Neural cell (in vitro differentiated cells): Measurements from ENCODE around the gene RNF144B. TPM values are rescaled to one million over a fixed set of nuclear protein-coding genes. Genes with fewer than 3 reads are reported as not detected.
A peak's percentile ranks its signal among the peaks of the same experiment; 100 is the strongest.

Experiments
- H2AFZ ChIP-seq: fragments of 200-600, 300-800 bp; sonication (generic), shearing (Covaris generic); 2 replicates; pipeline ENCODE4 v1.6.0; 2014; ENCODE audit warnings: low read depth, mild to moderate bottlenecking, antibody characterized with exemption, low read length, moderate library complexity
- H3F3A ChIP-seq: fragments of 200-600 bp; shearing (Covaris generic); 2 replicates; pipeline ENCODE4 v1.6.1; 2016; ENCODE audit warnings: mild to moderate bottlenecking, moderate library complexity, mixed read lengths, antibody characterized with exemption, low read length; ENCODE audit not compliant: insufficient read depth, poor library complexity, severe bottlenecking
- H3K27ac ChIP-seq: fragments of 200-600, 300-800 bp; sonication (generic), shearing (Covaris generic); 2 replicates; pipeline ENCODE4 v1.5.1; 2014; ENCODE audit warnings: mild to moderate bottlenecking, low read length, moderate library complexity
- H3K27me3 ChIP-seq: fragments of 300-800, 200-600 bp; sonication (generic), shearing (Covaris generic); 2 replicates; pipeline ENCODE4 v1.6.0; 2014; ENCODE audit warnings: mild to moderate bottlenecking, low read depth, low read length, moderate library complexity; ENCODE audit not compliant: insufficient read depth
- H3K36me3 ChIP-seq: fragments of 300-800, 200-600 bp; sonication (generic), shearing (Covaris generic); 2 replicates; pipeline ENCODE4 v1.5.1; 2014; ENCODE audit warnings: mild to moderate bottlenecking, antibody characterized with exemption, low read length, moderate library complexity; ENCODE audit not compliant: insufficient read depth
- H3K4me2 ChIP-seq: fragments of 300-800, 200-600 bp; sonication (generic), shearing (Covaris generic); 2 replicates; pipeline ENCODE4 v1.6.0; 2014; ENCODE audit warnings: mild to moderate bottlenecking, low read length
- H3K4me3 ChIP-seq: fragments of 300-800, 200-600 bp; sonication (generic), shearing (Covaris generic); 2 replicates; pipeline ENCODE4 v1.5.1; 2014; ENCODE audit warnings: mild to moderate bottlenecking, low read length, moderate library complexity
- H3K79me2 ChIP-seq: fragments of 200-600 bp; shearing (Covaris generic); replicated peaks from 2 replicates; pipeline ENCODE4 v1.6.0; 2014; ENCODE audit warnings: mild to moderate bottlenecking, low read length, moderate library complexity; ENCODE audit not compliant: insufficient read depth
- H3K9ac ChIP-seq: fragments of 300-800, 200-600 bp; sonication (generic), shearing (Covaris generic); 2 replicates; pipeline ENCODE4 v1.6.1; 2016; ENCODE audit warnings: mild to moderate bottlenecking, low read length, mixed read lengths
- H3K9me2 ChIP-seq: fragments of 200-600 bp; shearing (Covaris generic); 2 replicates; pipeline ENCODE4 v1.6.1; 2016; ENCODE audit warnings: mild to moderate bottlenecking, low read length, mixed read lengths; ENCODE audit not compliant: insufficient read depth
- H3K9me3 ChIP-seq: fragments of 200-600, 300-800 bp; sonication (generic), shearing (Covaris generic); 2 replicates; pipeline ENCODE4 v1.6.1; 2016; ENCODE audit warnings: mild to moderate bottlenecking, mixed run types, low read length, moderate library complexity, mixed read lengths
- H4K20me1 ChIP-seq: fragments of 200-600 bp; shearing (Covaris generic); 2 replicates; pipeline ENCODE4 v1.6.1; 2016; ENCODE audit warnings: mild to moderate bottlenecking, mixed run types; ENCODE audit not compliant: insufficient read depth
- EP300 ChIP-seq: fragments of 450-650 bp; conservative IDR thresholded peaks from 2 replicates; pipeline ENCODE4 v1.6.1; 2014; ENCODE audit warnings: antibody characterized with exemption, mild to moderate bottlenecking, moderate library complexity; ENCODE audit not compliant: poor library complexity, severe bottlenecking
- EZH2 ChIP-seq: fragments of 200-600, 300-800 bp; shearing (Covaris generic), sonication (generic); IDR thresholded peaks from 2 replicates; pipeline ENCODE4 v1.6.1; 2014; ENCODE audit warnings: antibody characterized with exemption, low read length, borderline replicate concordance, mild to moderate bottlenecking; ENCODE audit not compliant: insufficient read depth, poor library complexity, severe bottlenecking
- MXI1 ChIP-seq: fragments of 450-650 bp; conservative IDR thresholded peaks from 2 replicates; pipeline ENCODE4 v1.6.1; 2014; ENCODE audit warnings: antibody characterized with exemption, mild to moderate bottlenecking; ENCODE audit not compliant: poor library complexity, severe bottlenecking
- POLR2AphosphoS5 ChIP-seq: IDR thresholded peaks from 2 replicates; pipeline ENCODE4 v1.6.1; 2012
- RAD21 ChIP-seq: fragments of 450-650 bp; conservative IDR thresholded peaks from 2 replicates; pipeline ENCODE4 v1.6.1; 2014; ENCODE audit warnings: antibody characterized with exemption, mild to moderate bottlenecking, moderate library complexity
- SMC3 ChIP-seq: fragments of 450-650 bp; conservative IDR thresholded peaks from 2 replicates; pipeline ENCODE4 v1.6.1; 2014; ENCODE audit warnings: antibody characterized with exemption, mild to moderate bottlenecking, moderate library complexity; ENCODE audit not compliant: poor library complexity
- TAF1 ChIP-seq: IDR thresholded peaks from 2 replicates; pipeline ENCODE4 v1.6.1; 2012; ENCODE audit warnings: low read depth
- polyA minus RNA-seq: library from RNA; depleted of rRNA, polyadenylated mRNA; stranded (reverse); fragments of >200 nt; gene quantifications from 2 replicates; pipeline ENCODE4 v1.2.3, GENCODE V29; 2014
- polyA plus RNA-seq: library from polyadenylated mRNA; depleted of rRNA; stranded (reverse); fragments of >200 nt; gene quantifications from 2 replicates; pipeline ENCODE4 v1.2.3, GENCODE V29; 2014
- TF ChIP-seq, protein P1 (sequence below): IDR thresholded peaks from 2 replicates; pipeline ENCODE4 v1.6.1; 2012; ENCODE audit warnings: borderline replicate concordance
- TF ChIP-seq, protein P2 (sequence below): fragments of 450-650 bp; IDR thresholded peaks from 2 replicates; pipeline ENCODE4 v1.5.1; 2014; ENCODE audit warnings: antibody characterized with exemption, mild to moderate bottlenecking, moderate library complexity; ENCODE audit not compliant: poor library complexity, severe bottlenecking

Gene RNF144B
- polyA plus RNA-seq (0.14 and 0.15 TPM in 2 replicates), polyA minus RNA-seq (0.24 TPM in 1 of 2 replicates, not detected in the other)

DNA sequence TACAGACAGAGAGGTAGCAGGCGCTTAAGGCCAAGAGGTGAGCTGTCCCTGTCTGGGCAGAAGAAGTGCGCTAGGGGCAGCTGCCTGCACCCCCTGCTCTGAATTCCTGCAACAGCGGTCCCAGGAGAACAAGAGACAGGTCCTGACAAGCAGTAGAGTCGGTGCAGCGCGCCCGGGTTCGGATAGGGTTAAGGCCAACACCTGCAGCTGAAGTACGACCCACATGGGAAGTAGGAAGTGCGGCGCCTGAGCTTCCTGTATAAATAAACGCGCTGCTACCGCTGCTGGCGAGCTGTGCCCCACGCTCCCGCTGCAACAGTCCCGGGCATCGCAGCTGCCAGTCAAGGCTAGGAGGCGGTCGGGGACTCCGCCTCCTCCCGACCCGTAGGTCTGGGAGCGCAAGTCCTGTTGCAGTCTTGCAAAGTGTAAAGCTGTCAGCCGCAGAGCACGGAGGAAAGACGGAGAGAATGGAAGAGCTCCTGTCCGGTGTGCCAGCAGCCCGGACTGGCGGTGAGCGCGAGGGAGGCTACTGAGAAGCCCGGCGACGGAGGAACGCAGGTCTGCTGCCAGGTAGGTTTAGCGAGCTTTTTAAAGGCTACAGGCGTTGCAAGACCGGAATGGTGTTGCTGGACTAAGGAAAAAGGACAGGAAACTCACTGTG is at the start of gene RNF144B:
TSS of gene RNF144B (plus strand) at position 290 of the 661 bp plus-strand sequence. CDS start 12,185 bp downstream, outside the sequence.
- H3F3A ChIP-seq: no peaks in the 10 kb centered on the region
- peak within 1 kb of the TSS; percentile 36 for H3K9ac ChIP-seq
- no peaks in the 10 kb centered on the region for H3K9me3 ChIP-seq
- no peaks in the 10 kb centered on the region for H3K36me3 ChIP-seq
- peak within 1 kb of the TSS; percentile 5 for H2AFZ ChIP-seq
- H3K27ac ChIP-seq: no peak within 1 kb of the TSS
- H3K9me2 ChIP-seq: no peaks in the 10 kb centered on the region
- H3K4me3 ChIP-seq: peak within 1 kb of the TSS; percentile 78
- no peaks in the 10 kb centered on the region for H3K79me2 ChIP-seq
- no peaks in the 10 kb centered on the region for H4K20me1 ChIP-seq
- peaks cover 29% of the 10 kb centered on the region for H3K27me3 ChIP-seq
- TF ChIP-seq TAF1 (no peak), RAD21 (no peak), EZH2 (no peak), POLR2AphosphoS5 (peak; percentile 26), MXI1 (peak; percentile 55), EP300 (peak; percentile 16)
- TF ChIP-seq, protein P1, sequence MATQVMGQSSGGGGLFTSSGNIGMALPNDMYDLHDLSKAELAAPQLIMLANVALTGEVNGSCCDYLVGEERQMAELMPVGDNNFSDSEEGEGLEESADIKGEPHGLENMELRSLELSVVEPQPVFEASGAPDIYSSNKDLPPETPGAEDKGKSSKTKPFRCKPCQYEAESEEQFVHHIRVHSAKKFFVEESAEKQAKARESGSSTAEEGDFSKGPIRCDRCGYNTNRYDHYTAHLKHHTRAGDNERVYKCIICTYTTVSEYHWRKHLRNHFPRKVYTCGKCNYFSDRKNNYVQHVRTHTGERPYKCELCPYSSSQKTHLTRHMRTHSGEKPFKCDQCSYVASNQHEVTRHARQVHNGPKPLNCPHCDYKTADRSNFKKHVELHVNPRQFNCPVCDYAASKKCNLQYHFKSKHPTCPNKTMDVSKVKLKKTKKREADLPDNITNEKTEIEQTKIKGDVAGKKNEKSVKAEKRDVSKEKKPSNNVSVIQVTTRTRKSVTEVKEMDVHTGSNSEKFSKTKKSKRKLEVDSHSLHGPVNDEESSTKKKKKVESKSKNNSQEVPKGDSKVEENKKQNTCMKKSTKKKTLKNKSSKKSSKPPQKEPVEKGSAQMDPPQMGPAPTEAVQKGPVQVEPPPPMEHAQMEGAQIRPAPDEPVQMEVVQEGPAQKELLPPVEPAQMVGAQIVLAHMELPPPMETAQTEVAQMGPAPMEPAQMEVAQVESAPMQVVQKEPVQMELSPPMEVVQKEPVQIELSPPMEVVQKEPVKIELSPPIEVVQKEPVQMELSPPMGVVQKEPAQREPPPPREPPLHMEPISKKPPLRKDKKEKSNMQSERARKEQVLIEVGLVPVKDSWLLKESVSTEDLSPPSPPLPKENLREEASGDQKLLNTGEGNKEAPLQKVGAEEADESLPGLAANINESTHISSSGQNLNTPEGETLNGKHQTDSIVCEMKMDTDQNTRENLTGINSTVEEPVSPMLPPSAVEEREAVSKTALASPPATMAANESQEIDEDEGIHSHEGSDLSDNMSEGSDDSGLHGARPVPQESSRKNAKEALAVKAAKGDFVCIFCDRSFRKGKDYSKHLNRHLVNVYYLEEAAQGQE: no peak
- TF ChIP-seq, protein P2, sequence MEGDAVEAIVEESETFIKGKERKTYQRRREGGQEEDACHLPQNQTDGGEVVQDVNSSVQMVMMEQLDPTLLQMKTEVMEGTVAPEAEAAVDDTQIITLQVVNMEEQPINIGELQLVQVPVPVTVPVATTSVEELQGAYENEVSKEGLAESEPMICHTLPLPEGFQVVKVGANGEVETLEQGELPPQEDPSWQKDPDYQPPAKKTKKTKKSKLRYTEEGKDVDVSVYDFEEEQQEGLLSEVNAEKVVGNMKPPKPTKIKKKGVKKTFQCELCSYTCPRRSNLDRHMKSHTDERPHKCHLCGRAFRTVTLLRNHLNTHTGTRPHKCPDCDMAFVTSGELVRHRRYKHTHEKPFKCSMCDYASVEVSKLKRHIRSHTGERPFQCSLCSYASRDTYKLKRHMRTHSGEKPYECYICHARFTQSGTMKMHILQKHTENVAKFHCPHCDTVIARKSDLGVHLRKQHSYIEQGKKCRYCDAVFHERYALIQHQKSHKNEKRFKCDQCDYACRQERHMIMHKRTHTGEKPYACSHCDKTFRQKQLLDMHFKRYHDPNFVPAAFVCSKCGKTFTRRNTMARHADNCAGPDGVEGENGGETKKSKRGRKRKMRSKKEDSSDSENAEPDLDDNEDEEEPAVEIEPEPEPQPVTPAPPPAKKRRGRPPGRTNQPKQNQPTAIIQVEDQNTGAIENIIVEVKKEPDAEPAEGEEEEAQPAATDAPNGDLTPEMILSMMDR: no peak
- peak within 1 kb of the TSS; percentile 79 for H3K4me2 ChIP-seq

DNA sequence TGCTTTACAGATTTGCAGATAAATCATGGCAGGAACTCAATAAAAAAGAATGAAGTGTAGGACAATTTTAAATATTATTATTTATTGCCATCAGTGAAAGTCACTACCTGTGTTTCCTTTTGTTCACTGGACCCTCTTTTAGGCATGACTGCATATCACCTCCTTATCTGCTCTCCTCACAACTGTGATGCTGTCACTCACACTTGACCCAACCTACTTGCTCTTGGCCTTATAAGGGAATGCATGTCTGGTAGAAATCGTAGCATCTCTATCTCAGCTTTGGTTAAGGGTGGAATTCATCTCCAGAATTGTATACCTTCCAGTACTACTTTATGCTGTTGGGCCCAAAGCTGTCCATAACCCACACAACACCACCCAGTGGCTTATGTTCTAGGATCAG is 47.6 kb upstream of the RNF144B start:
- Histone ChIP-seq H3F3A (no peaks in the 10 kb centered on the region), H3K36me3 (no peaks in the 10 kb centered on the region), H3K27ac (no peak overlapping the region), H2AFZ (no peak overlapping the region), H3K9me3 (no peaks in the 10 kb centered on the region), H3K27me3 (no peaks in the 10 kb centered on the region), H3K4me2 (no peak overlapping the region), H4K20me1 (no peaks in the 10 kb centered on the region), H3K4me3 (no peak overlapping the region), H3K9me2 (no peaks in the 10 kb centered on the region), H3K9ac (no peak overlapping the region), H3K79me2 (no peaks in the 10 kb centered on the region)
- TF ChIP-seq TAF1 (no peak), SMC3 (no peak), EP300 (no peak), RAD21 (no peak), EZH2 (no peak), MXI1 (no peak), POLR2AphosphoS5 (no peak)
- TF ChIP-seq, protein P1: no peak
- TF ChIP-seq, protein P2: no peak
